Naive thymus-derived CD8-positive, alpha-beta T cell (primary cell): ENCODE data around the gene DYNLT1. TPM values are rescaled to one million over a fixed set of nuclear protein-coding genes. Genes with fewer than 3 reads are reported as not detected.

Experiments used
- ATAC-seq, 2 donors: fragments of 150-1000 bp; cut with Tn5 transposase in 1 of 2; sonication (Bioruptor Pico), chemical (Tn5 transposase) in 1 of 2; 1 replicate in 1 of 2; 2 replicates in 1 of 2; pipeline ENCODE4 v1.10.0; 2021; ENCODE audit warnings: mild to moderate bottlenecking in 2 of 2, moderate library complexity in 2 of 2
- POLR2A ChIA-PET: fragments of 350-600 bp; sonication (Branson Sonifier 250); formaldehyde crosslinking; loops from one replicate; lab custom pipeline; 2021; ENCODE audit warnings: antibody characterized with exemption; lab: Charles Lee
- DNase-seq, 10 donors: peaks; one replicate each; pipeline versions ENCODE4 v3.0.0 to v3.0.0-alpha.2; 2020 to 2022
- H3K27ac Mint-ChIP-seq, 10 donors: one replicate each; pipeline ENCODE4 v1.8.0; 2020 to 2022; ENCODE audit warnings: mild to moderate bottlenecking in 10 of 10, mixed read lengths in 10 of 10, moderate library complexity in 4 of 10, inconsistent platforms in 1 of 10
- H3K27me3 Mint-ChIP-seq, 5 donors: one replicate each; pipeline ENCODE4 v1.8.0; 2021 to 2022; ENCODE audit warnings: mixed read lengths in 5 of 5
- H3K36me3 Mint-ChIP-seq, 3 donors: one replicate each; pipeline ENCODE4 v1.8.0; 2020 to 2022; ENCODE audit warnings: mixed read lengths in 3 of 3, mild to moderate bottlenecking in 2 of 3, inconsistent platforms in 1 of 3
- H3K4me1 Mint-ChIP-seq, 4 donors: one replicate each; pipeline ENCODE4 v1.8.0; 2021 to 2022; ENCODE audit warnings: mixed read lengths in 4 of 4
- H3K4me3 Mint-ChIP-seq, 10 donors: one replicate each; pipeline ENCODE4 v1.8.0; 2020 to 2022; ENCODE audit warnings: mild to moderate bottlenecking in 10 of 10, mixed read lengths in 10 of 10, moderate library complexity in 6 of 10, inconsistent platforms in 1 of 10
- H3K9me3 Mint-ChIP-seq, 9 donors: one replicate each; pipeline ENCODE4 v1.8.0; 2020 to 2022; ENCODE audit warnings: mixed read lengths in 9 of 9, mild to moderate bottlenecking in 3 of 9, inconsistent platforms in 1 of 9, moderate library complexity in 1 of 9
- polyA plus RNA-seq, 3 donors: library from polyadenylated mRNA; unstranded; fragments of 300-500 nt; fragmentation: Illumina TruSeq; gene quantifications; one replicate each; pipeline ENCODE4 v1.2.3, GENCODE V29; 2021
- total RNA-seq, 8 experiments: library from RNA in 2 of 8; stranded (reverse) in 2 of 8; gene quantifications; one replicate each; pipeline ENCODE4 v1.2.3 and lab custom pipeline; 2021 to 2026

Gene DYNLT1
- total and polyA plus RNA-seq, 5 experiments from 2014 or later = 54.4 to 78.6 (median 63.3) TPM

- POLR2A ChIA-PET = interaction anchor here (1.1 to 1.2 kb wide), 3 partner anchors 8 to 351 kb away, joined by 3 to 6 read pairs (median 3); partner anchors contain the start of gene RSPH3
- H3K9me3 Mint-ChIP-seq = no peaks in the 10 kb centered on the region
- H3K27me3 Mint-ChIP-seq = peaks cover 0 to 2% (median 0%) of the 10 kb centered on the region in 5 donors
- peak overlapping the region in 3 of 10 donors; percentile 10 to 69 (median 29) for H3K4me3 Mint-ChIP-seq
- ATAC-seq = no peak
- peak in 1 of 10 donors; percentile 26 for DNase-seq
- peaks cover 19 to 62% (median 56%) of the 10 kb centered on the region in 4 donors for H3K4me1 Mint-ChIP-seq
- peak overlapping the region; percentile 87 to 98 (median 94) for H3K27ac Mint-ChIP-seq
- H3K36me3 Mint-ChIP-seq = peaks cover 0 to 6% (median 0%) of the 10 kb centered on the region in 3 donors
Observed at GRCh38 chr6:158648682-158649131, 4.2 kb upstream of the DYNLT1 start.

DNA sequence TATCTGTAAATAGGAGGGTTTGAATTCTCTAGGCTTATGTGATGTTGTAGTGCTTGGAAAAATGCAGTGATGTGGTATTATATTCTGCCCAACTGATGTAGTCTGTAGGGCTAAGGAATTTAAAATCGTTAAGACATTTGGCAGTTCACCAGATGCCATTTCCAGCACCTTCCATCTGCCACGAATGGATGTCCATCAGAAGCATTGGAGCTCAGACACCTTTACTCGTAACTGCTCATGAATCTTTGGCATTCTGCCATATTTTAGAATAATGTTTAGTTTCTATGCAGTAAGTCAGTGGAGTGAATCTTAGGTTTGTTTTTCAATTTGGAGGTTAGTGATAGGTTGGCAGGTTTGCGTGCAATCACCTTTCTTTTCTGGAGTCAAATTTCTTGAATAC lies 3.0 kb upstream of the DYNLT1 start:
- H3K36me3 Mint-ChIP-seq = peaks cover 0 to 4% (median 2%) of the 10 kb centered on the region in 3 donors
- DNase-seq = no peak
- H3K27ac Mint-ChIP-seq = peak overlapping the region in 7 of 10 donors; percentile 23 to 97 (median 76)
- ATAC-seq = no peak
- H3K27me3 Mint-ChIP-seq = peaks cover 0 to 2% (median 0%) of the 10 kb centered on the region in 5 donors
- H3K9me3 Mint-ChIP-seq = no peaks in the 10 kb centered on the region
- no peak overlapping the region for H3K4me3 Mint-ChIP-seq
- POLR2A ChIA-PET = no interaction called here
- peaks cover 24 to 60% (median 55%) of the 10 kb centered on the region in 4 donors for H3K4me1 Mint-ChIP-seq

DNA sequence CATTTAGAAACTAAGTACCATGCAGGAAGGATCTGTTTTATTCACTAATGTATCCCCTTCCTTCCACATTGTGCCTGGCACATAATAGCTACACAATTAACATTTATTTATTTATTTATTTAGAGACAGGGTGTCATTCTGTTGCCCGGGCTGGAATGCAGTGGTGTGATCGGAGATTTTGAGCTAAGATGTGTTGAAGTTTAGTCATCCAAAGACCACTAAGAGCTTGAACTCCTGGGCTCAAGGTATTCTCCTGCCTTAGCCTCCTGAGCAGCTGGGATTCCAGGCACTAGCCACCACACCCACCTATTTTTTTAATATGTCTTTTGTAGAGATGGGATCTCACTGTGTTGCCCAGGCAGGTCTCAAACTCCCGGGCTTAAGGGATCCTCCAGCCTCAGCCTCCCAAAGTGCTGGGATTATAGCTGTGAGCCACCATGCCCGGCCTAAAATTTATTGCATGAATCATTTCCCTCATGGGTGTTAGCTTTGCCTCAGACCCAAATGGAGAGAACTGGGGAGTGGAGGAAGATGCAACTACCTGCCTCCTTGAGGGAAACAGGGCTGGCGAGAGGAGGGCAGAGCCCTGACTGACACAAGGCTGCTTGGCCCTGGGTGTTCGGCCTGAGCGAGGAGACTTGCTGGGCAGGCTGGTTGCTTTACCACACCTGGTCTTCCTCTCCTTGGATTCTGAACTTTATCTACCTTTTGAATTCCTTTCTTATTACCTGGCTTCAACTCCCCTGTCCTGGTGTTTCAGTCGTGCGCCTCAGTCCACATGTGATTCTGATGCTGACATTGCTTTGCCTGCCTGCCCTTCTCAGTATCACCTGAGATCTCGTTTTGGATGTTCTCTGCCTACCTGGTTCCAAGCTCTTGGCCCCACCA lies 1.7 kb upstream of the DYNLT1 start:
- no peaks in the 10 kb centered on the region for H3K9me3 Mint-ChIP-seq
- H3K36me3 Mint-ChIP-seq = peaks cover 0 to 10% (median 3%) of the 10 kb centered on the region in 3 donors
- H3K4me3 Mint-ChIP-seq = peak overlapping the region; percentile 81 to 95 (median 92)
- peak in 1 of 10 donors; percentile 36 for DNase-seq
- H3K27me3 Mint-ChIP-seq = peaks cover 0 to 2% (median 0%) of the 10 kb centered on the region in 5 donors
- H3K27ac Mint-ChIP-seq = peak overlapping the region; percentile 69 to 100 (median 96)
- ATAC-seq = no peak
- peaks cover 30 to 64% (median 60%) of the 10 kb centered on the region in 4 donors for H3K4me1 Mint-ChIP-seq
- POLR2A ChIA-PET = interaction anchor here (2.2 to 4.9 kb wide), 2 partner anchors 7 to 41 kb away, joined by 9 to 55 read pairs; no protein-coding TSS in a partner anchor

GRCh38 chr6:158645064-158646022 lies 800 bp upstream of the DYNLT1 start:
- peaks cover 0 to 16% (median 8%) of the 10 kb centered on the region in 3 donors for H3K36me3 Mint-ChIP-seq
- POLR2A ChIA-PET = interaction anchor here (0.9 to 4.9 kb wide), 9 partner anchors 8 to 82 kb away, joined by 3 to 55 read pairs (median 7); no protein-coding TSS in a partner anchor
- H3K27ac Mint-ChIP-seq = peak overlapping the region; percentile 69 to 100 (median 96)
- H3K27me3 Mint-ChIP-seq = peaks cover 0 to 2% (median 0%) of the 10 kb centered on the region in 5 donors
- H3K4me1 Mint-ChIP-seq = peaks cover 35 to 67% (median 62%) of the 10 kb centered on the region in 4 donors
- ATAC-seq (no peak), DNase-seq (peak in 1 of 10 donors; percentile 37)
- H3K9me3 Mint-ChIP-seq = no peaks in the 10 kb centered on the region
- H3K4me3 Mint-ChIP-seq = peak overlapping the region; percentile 81 to 95 (median 92)

GRCh38 chr6:158643836-158644230 lies 710 bp downstream of the DYNLT1 start:
- Mint-ChIP-seq H3K4me3 (peak overlapping the region; percentile 94 to 99 (median 98)), H3K27ac (peak overlapping the region; percentile 89 to 100 (median 99)), H3K4me1 (peaks cover 35 to 65% (median 63%) of the 10 kb centered on the region in 4 donors), H3K9me3 (no peaks in the 10 kb centered on the region), H3K27me3 (no peaks in the 10 kb centered on the region), H3K36me3 (peaks cover 0 to 26% (median 6%) of the 10 kb centered on the region in 3 donors)
- POLR2A ChIA-PET = interaction anchor here (0.7 to 4.9 kb wide), 11 partner anchors 9 to 413 kb away, joined by 3 to 55 read pairs (median 5); no protein-coding TSS in a partner anchor
- peak in 1 of 2 donors; percentile 5 for ATAC-seq
- DNase-seq = no peak

GRCh38 chr6:158642097-158642601 lies 2.4 kb downstream of the DYNLT1 start:
- Mint-ChIP-seq H3K27me3 (no peaks in the 10 kb centered on the region), H3K4me1 (peaks cover 34 to 70% (median 69%) of the 10 kb centered on the region in 4 donors), H3K36me3 (peaks cover 0 to 36% (median 9%) of the 10 kb centered on the region in 3 donors), H3K4me3 (peak overlapping the region; percentile 94 to 99 (median 98)), H3K9me3 (no peaks in the 10 kb centered on the region), H3K27ac (peak overlapping the region in 9 of 10 donors; percentile 57 to 100 (median 93))
- ATAC-seq (no peak), DNase-seq (peak in 1 of 10 donors; percentile 27)
- POLR2A ChIA-PET = interaction anchor here (4.9 kb wide), 1 partner anchor 11 kb away, joined by 55 read pairs; no protein-coding TSS in a partner anchor

DNA sequence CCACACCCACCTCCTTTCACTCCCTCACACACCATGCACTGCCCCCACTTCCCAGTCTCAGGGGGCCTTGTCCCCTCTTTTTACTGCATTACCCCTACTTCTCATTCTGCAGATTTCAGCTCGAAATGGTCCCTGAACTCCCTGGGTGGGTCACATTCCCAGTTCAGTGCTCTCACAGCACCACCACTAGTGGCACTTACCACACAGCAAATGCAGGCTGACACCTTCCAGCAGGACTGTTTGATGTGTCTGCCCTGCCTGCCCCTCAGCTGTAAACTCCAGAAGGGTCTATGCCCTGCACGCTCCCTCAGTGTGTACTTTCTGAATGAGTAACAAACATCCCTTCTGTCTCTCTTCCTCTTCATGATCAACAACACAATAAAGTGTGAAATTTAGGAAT lies 4.0 kb downstream of the DYNLT1 start:
- Mint-ChIP-seq H3K9me3 (no peaks in the 10 kb centered on the region), H3K27me3 (no peaks in the 10 kb centered on the region), H3K27ac (peak overlapping the region; percentile 67 to 95 (median 88)), H3K4me1 (peaks cover 33 to 80% (median 78%) of the 10 kb centered on the region in 4 donors), H3K4me3 (peak overlapping the region in 9 of 10 donors; percentile 17 to 73 (median 48)), H3K36me3 (peaks cover 0 to 51% (median 21%) of the 10 kb centered on the region in 3 donors)
- DNase-seq (peak in 1 of 10 donors; percentile 50), ATAC-seq (no peak)
- POLR2A ChIA-PET = interaction anchor here (0.9 to 1.4 kb wide), 3 partner anchors 9 to 13 kb away, joined by 3 to 4 read pairs (median 4); no protein-coding TSS in a partner anchor

DNA sequence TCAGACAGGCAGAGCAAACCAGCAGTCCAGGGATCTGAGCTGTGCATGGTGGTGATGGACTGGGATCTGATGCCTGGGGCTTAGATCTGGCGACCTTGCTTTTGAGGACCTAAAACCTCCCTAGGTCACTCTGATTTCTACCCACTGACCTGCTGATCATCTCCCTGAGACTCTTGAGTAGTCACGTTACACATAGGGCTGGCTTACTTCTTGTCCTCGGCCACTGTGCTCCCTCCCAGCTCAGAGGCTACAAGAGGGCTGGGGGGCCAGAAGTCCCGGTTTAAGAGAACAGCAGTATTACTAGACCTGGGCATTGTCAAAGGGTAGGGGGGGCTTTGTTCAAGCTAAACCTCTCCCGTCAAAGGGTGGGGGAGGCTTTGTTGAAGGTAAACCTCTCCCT lies 5.5 kb downstream of the DYNLT1 start:
- Mint-ChIP-seq H3K4me3 (peak overlapping the region in 2 of 10 donors; percentile 56 to 63), H3K9me3 (no peaks in the 10 kb centered on the region), H3K4me1 (peaks cover 32 to 86% (median 85%) of the 10 kb centered on the region in 4 donors), H3K27ac (peak overlapping the region; percentile 56 to 93 (median 77)), H3K36me3 (peaks cover 0 to 63% (median 23%) of the 10 kb centered on the region in 3 donors), H3K27me3 (no peaks in the 10 kb centered on the region)
- DNase-seq (peak in 1 of 10 donors; percentile 24), ATAC-seq (no peak)
- POLR2A ChIA-PET = no interaction called here

GRCh38 chr6:158638324-158638854 lies 6.2 kb downstream of the DYNLT1 start:
- peak overlapping the region in 1 of 10 donors; percentile 5 for H3K4me3 Mint-ChIP-seq

DNA sequence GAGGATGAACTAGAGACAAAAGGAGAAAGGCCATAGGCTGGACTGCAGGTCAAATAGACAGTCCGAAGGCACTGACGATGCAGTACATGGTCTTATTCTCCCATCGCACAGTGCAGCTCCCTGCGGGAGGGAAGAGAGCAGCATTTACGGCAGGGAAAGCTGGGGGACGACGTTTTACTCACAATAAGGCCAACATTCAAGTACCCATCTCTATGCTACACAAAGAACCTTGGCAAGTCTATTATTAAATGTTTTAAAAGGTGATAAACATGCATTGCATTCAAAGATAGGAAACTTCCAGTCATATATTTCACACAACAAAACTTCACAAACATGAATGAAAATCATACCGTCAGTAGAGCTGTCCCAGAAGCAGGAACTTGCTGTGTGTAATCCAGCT lies 7.8 kb downstream of the DYNLT1 start:
- DNase-seq (no peak), ATAC-seq (no peak)
- H3K36me3 Mint-ChIP-seq = peaks cover 0 to 66% (median 24%) of the 10 kb centered on the region in 3 donors
- H3K4me1 Mint-ChIP-seq = peaks cover 22 to 73% (median 71%) of the 10 kb centered on the region in 4 donors
- POLR2A ChIA-PET = no interaction called here
- H3K4me3 Mint-ChIP-seq = peak overlapping the region in 3 of 10 donors; percentile 17 to 44 (median 30)
- peak overlapping the region; percentile 13 to 97 (median 78) for H3K27ac Mint-ChIP-seq
- H3K9me3 Mint-ChIP-seq = no peaks in the 10 kb centered on the region
- no peaks in the 10 kb centered on the region for H3K27me3 Mint-ChIP-seq

More at GRCh38 chr6:158638324-158638854, 6.2 kb downstream of the DYNLT1 start:
- DNase-seq (peak in 1 of 10 donors; percentile 19), ATAC-seq (no peak)
- Mint-ChIP-seq H3K4me1 (peaks cover 30 to 83% (median 80%) of the 10 kb centered on the region in 4 donors), H3K36me3 (peaks cover 0 to 63% (median 23%) of the 10 kb centered on the region in 3 donors), H3K27ac (peak overlapping the region; percentile 56 to 88 (median 77)), H3K27me3 (no peaks in the 10 kb centered on the region), H3K9me3 (no peaks in the 10 kb centered on the region)
- POLR2A ChIA-PET = no interaction called here
